ENCODE results near the gene C17orf58.
"Not testable (repeated sequence)": the region's sequence is repeated elsewhere in the genome, so short reads cannot be mapped to it uniquely, and the experiment has no call there.

The C17orf58 gene

DNA sequence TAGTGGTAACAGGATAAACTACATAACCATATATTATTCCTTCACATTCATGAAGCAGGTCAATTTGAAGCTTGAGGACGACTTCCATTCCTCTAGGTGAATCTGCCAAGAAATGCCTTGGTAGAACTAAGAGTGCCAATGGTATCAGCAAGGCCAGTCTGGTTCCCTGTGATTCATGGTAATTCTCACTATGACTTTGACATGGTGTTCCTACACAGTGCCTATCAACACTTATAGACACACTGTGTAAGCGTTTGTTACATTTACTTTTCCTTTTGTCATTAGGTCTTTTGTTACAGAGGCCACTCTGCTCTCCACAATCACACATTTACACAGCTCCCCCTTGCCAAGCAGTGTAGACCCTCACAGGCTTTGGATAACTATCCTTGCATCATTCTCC is 34.1 kb downstream of the C17orf58 start:
- H2AK5ac ChIP-seq (ENCODE audit: low read length, severe bottlenecking); H3K9ac ChIP-seq (ENCODE audit: low read length); H3K18ac ChIP-seq (ENCODE audit: low read depth in 1 of 2, low read length in 2 of 2); H2BK12ac ChIP-seq (ENCODE audit: low read length in 2 of 2); H3K9me3 ChIP-seq (ENCODE audit: control insufficient read depth, low read length); H2AFZ ChIP-seq (ENCODE audit: low read depth, low read length); H3K4me3 ChIP-seq (ENCODE audit: insufficient read depth in 1 of 2, low read depth in 1 of 2, low read length in 2 of 2); H2BK5ac ChIP-seq (ENCODE audit: low read depth, low read length, poor library complexity, severe bottlenecking); H3K27ac ChIP-seq (ENCODE audit: low read length, poor library complexity, severe bottlenecking); H3K4me1 ChIP-seq (ENCODE audit: control insufficient read depth, insufficient read depth, low read depth, low read length); H3K14ac ChIP-seq (ENCODE audit: low read length in 2 of 2); H4K91ac ChIP-seq (ENCODE audit: low read length); H2BK15ac ChIP-seq (ENCODE audit: low read depth, poor library complexity, severe bottlenecking); H3K4ac ChIP-seq (ENCODE audit: low read depth in 1 of 2, low read length in 2 of 2); H3K27me3 ChIP-seq (ENCODE audit: control insufficient read depth in 1 of 2, insufficient read depth in 1 of 2, low read length in 2 of 2); H3K4me2 ChIP-seq (ENCODE audit: low read length, poor library complexity, severe bottlenecking); H3K23ac ChIP-seq (ENCODE audit: low read length in 2 of 2); DNase-seq: not testable (repeated sequence)
- Histone ChIP-seq H3K79me1 (replicated peaks; ENCODE audit: low read length, poor library complexity, severe bottlenecking) (peaks cover 22% of the 10 kb centered on the region), H4K8ac (ENCODE audit: low read length) (peak overlapping the region; percentile 60), H2BK120ac (ENCODE audit: low read depth, low read length) (peak overlapping the region; percentile 0), H3K36me3 (ENCODE audit: control insufficient read depth in 1 of 2, insufficient read depth in 2 of 2, low read depth in 1 of 2, low read length in 2 of 2) (peaks cover 33 to 51% of the 10 kb centered on the region in 2 experiments)
- 85% methylated on average over 2 of the region's 2 CpGs for WGBS

DNA sequence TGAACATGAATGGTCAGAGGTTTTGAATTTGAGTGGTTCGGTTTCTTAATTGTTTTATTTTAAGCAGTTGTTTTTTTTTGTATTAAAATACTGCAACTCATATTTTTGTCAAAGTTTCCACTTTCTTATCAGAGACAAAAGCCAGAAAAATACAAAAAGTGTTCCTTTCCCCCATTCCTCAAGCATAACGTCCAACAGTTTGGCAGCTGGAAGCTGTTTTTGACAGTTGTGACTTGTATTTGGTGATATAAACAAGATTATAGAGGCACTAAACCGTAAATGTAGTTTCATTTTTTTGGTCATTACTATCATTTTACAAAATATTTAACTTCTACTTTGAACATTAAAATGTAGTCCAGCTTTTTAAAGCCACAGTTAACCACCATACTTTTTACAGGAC is 36.0 kb downstream of the C17orf58 start:
- not testable (repeated sequence) for H4K8ac ChIP-seq (ENCODE audit: low read length); H3K4me2 ChIP-seq (ENCODE audit: low read length, poor library complexity, severe bottlenecking); H2BK120ac ChIP-seq (ENCODE audit: low read depth, low read length); H3K23ac ChIP-seq (ENCODE audit: low read length in 2 of 2); H3K4ac ChIP-seq (ENCODE audit: low read depth in 1 of 2, low read length in 2 of 2); H2BK5ac ChIP-seq (ENCODE audit: low read depth, low read length, poor library complexity, severe bottlenecking); H3K27ac ChIP-seq (ENCODE audit: low read length, poor library complexity, severe bottlenecking); H3K4me3 ChIP-seq (ENCODE audit: insufficient read depth in 1 of 2, low read depth in 1 of 2, low read length in 2 of 2); H2AK5ac ChIP-seq (ENCODE audit: low read length, severe bottlenecking); H2AFZ ChIP-seq (ENCODE audit: low read depth, low read length); H3K9me3 ChIP-seq (ENCODE audit: control insufficient read depth, low read length); H3K14ac ChIP-seq (ENCODE audit: low read length in 2 of 2); H3K27me3 ChIP-seq (ENCODE audit: control insufficient read depth in 1 of 2, insufficient read depth in 1 of 2, low read length in 2 of 2); H2BK12ac ChIP-seq (ENCODE audit: low read length in 2 of 2); DNase-seq; H4K91ac ChIP-seq (ENCODE audit: low read length); H2BK15ac ChIP-seq (ENCODE audit: low read depth, poor library complexity, severe bottlenecking); H3K18ac ChIP-seq (ENCODE audit: low read depth in 1 of 2, low read length in 2 of 2); H3K4me1 ChIP-seq (ENCODE audit: control insufficient read depth, insufficient read depth, low read depth, low read length); H3K9ac ChIP-seq (ENCODE audit: low read length)
- H3K36me3 ChIP-seq (ENCODE audit: control insufficient read depth in 1 of 2, insufficient read depth in 2 of 2, low read depth in 1 of 2, low read length in 2 of 2) = peaks cover 28 to 42% of the 10 kb centered on the region in 2 experiments
- peaks cover 22% of the 10 kb centered on the region for H3K79me1 ChIP-seq (replicated peaks; ENCODE audit: low read length, poor library complexity, severe bottlenecking)
- no CpG with 5 or more reads among the region's 3 CpGs for WGBS

DNA sequence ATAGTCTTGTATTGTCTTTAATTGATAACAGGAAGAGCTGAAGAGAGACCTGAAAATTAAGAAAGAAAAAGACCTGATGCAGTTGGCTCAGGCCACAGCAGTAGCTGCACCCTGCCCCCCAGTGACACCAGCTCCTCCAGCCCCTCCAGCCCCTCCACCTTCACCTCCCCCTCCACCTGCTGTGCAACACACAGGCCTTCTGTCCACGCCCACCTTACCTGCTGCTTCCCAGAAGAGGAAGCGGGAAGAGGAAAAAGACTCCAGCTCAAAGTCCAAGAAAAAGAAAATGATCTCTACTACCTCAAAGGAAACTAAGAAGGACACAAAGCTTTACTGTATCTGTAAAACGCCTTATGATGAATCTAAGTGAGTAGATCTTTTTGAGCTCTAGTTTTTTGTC is 36.8 kb downstream of the C17orf58 start:
- Histone ChIP-seq H2BK12ac (ENCODE audit: low read length in 2 of 2) (no peak overlapping the region), H4K91ac (ENCODE audit: low read length) (no peak overlapping the region), H3K79me1 (replicated peaks; ENCODE audit: low read length, poor library complexity, severe bottlenecking) (peaks cover 19% of the 10 kb centered on the region), H3K4me1 (ENCODE audit: control insufficient read depth, insufficient read depth, low read depth, low read length) (no peaks in the 10 kb centered on the region), H3K27ac (ENCODE audit: low read length, poor library complexity, severe bottlenecking) (no peak overlapping the region), H3K23ac (ENCODE audit: low read length in 2 of 2) (no peak overlapping the region), H2AK5ac (ENCODE audit: low read length, severe bottlenecking) (no peak overlapping the region), H3K18ac (ENCODE audit: low read depth in 1 of 2, low read length in 2 of 2) (no peak overlapping the region), H4K8ac (ENCODE audit: low read length) (no peak overlapping the region), H3K4me3 (ENCODE audit: insufficient read depth in 1 of 2, low read depth in 1 of 2, low read length in 2 of 2) (no peak overlapping the region), H3K4me2 (ENCODE audit: low read length, poor library complexity, severe bottlenecking) (no peak overlapping the region), H3K36me3 (ENCODE audit: control insufficient read depth in 1 of 2, insufficient read depth in 2 of 2, low read depth in 1 of 2, low read length in 2 of 2) (peaks cover 21 to 41% of the 10 kb centered on the region in 2 experiments), H3K9ac (ENCODE audit: low read length) (no peak overlapping the region), H3K27me3 (ENCODE audit: control insufficient read depth in 1 of 2, insufficient read depth in 1 of 2, low read length in 2 of 2) (no peaks in the 10 kb centered on the region), H3K4ac (ENCODE audit: low read depth in 1 of 2, low read length in 2 of 2) (no peak overlapping the region), H3K9me3 (ENCODE audit: control insufficient read depth, low read length) (no peaks in the 10 kb centered on the region), H2AFZ (ENCODE audit: low read depth, low read length) (no peak overlapping the region), H2BK120ac (ENCODE audit: low read depth, low read length) (no peak overlapping the region), H2BK5ac (ENCODE audit: low read depth, low read length, poor library complexity, severe bottlenecking) (no peak overlapping the region), H2BK15ac (ENCODE audit: low read depth, poor library complexity, severe bottlenecking) (no peak overlapping the region), H3K14ac (ENCODE audit: low read length in 2 of 2) (no peak overlapping the region)
- no peak for DNase-seq
- WGBS = 98% methylated on average over 2 of the region's 3 CpGs

DNA sequence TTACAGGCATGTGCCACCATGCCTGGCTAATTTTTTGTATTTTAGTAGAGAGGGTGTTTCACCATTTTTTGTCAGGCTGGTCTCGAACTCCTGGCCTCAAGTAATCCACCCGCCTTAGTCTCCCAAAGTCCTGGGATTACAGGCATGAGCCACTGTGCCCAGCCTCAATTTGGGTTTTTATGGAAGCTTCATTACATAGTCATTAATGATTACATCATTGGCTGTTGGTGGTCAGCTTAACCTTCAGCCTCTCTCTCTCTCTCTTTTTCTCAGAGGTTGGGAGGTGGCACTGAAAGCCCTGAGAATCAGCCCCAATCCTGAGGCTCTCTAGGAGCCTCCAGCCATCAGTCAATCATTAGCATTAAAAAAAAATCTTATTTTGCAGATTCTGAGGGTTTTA is 45.3 kb downstream of the C17orf58 start:
- H3K14ac ChIP-seq (ENCODE audit: low read length in 2 of 2) = no peak overlapping the region
- H3K23ac ChIP-seq (ENCODE audit: low read length in 2 of 2) = no peak overlapping the region
- WGBS = 100% methylated on average over 2 of the region's 2 CpGs
- H2BK12ac ChIP-seq (ENCODE audit: low read length in 2 of 2) = no peak overlapping the region
- H3K18ac ChIP-seq (ENCODE audit: low read depth in 1 of 2, low read length in 2 of 2) = no peak overlapping the region
- no peak overlapping the region for H3K4me2 ChIP-seq (ENCODE audit: low read length, poor library complexity, severe bottlenecking)
- H3K79me1 ChIP-seq (replicated peaks; ENCODE audit: low read length, poor library complexity, severe bottlenecking) = peaks cover 12% of the 10 kb centered on the region
- no peak for DNase-seq
- H2AFZ ChIP-seq (ENCODE audit: low read depth, low read length) = no peak overlapping the region
- H2BK120ac ChIP-seq (ENCODE audit: low read depth, low read length) = no peak overlapping the region
- no peak overlapping the region for H4K8ac ChIP-seq (ENCODE audit: low read length)
- no peak overlapping the region for H4K91ac ChIP-seq (ENCODE audit: low read length)
- no peak overlapping the region for H3K27ac ChIP-seq (ENCODE audit: low read length, poor library complexity, severe bottlenecking)
- no peaks in the 10 kb centered on the region for H3K9me3 ChIP-seq (ENCODE audit: control insufficient read depth, low read length)
- H2BK5ac ChIP-seq (ENCODE audit: low read depth, low read length, poor library complexity, severe bottlenecking) = no peak overlapping the region
- H3K27me3 ChIP-seq (ENCODE audit: control insufficient read depth in 1 of 2, insufficient read depth in 1 of 2, low read length in 2 of 2) = no peaks in the 10 kb centered on the region
- H3K36me3 ChIP-seq (ENCODE audit: control insufficient read depth in 1 of 2, insufficient read depth in 2 of 2, low read depth in 1 of 2, low read length in 2 of 2) = peaks cover 38 to 70% of the 10 kb centered on the region in 2 experiments
- no peak overlapping the region for H2BK15ac ChIP-seq (ENCODE audit: low read depth, poor library complexity, severe bottlenecking)
- H3K4me3 ChIP-seq (ENCODE audit: insufficient read depth in 1 of 2, low read depth in 1 of 2, low read length in 2 of 2) = no peak overlapping the region
- peaks cover 2% of the 10 kb centered on the region for H3K4me1 ChIP-seq (ENCODE audit: control insufficient read depth, insufficient read depth, low read depth, low read length)
- no peak overlapping the region for H3K9ac ChIP-seq (ENCODE audit: low read length)
- no peak overlapping the region for H3K4ac ChIP-seq (ENCODE audit: low read depth in 1 of 2, low read length in 2 of 2)
- no peak overlapping the region for H2AK5ac ChIP-seq (ENCODE audit: low read length, severe bottlenecking)
